Upper lobe of left lung (tissue), 6 donors: ENCODE measurements around the gene ACACB. TPM values are rescaled to one million over a fixed set of nuclear protein-coding genes. Genes with fewer than 3 reads are reported as not detected.

Experiments used
- ATAC-seq, 2 donors: fragments of 200-7000 bp; cut with Tn5 transposase; one replicate each; pipeline ENCODE4 v1.9.1; 2022; ENCODE audit warnings: mild to moderate bottlenecking in 2 of 2, moderate library complexity in 2 of 2; ENCODE audit not compliant: low FRiP score in 2 of 2
- DNase-seq, 2 donors: peaks; one replicate each; pipeline ENCODE4 v3.0.0-alpha.2; 2019 to 2020
- H3K27ac ChIP-seq, 4 donors: fragments of 200-600 bp; sonication (generic); one replicate each; pipeline ENCODE4 v1.5.1; 2016 to 2019
- H3K27me3 ChIP-seq, 4 donors: fragments of 200-600 bp; sonication (generic); one replicate each; pipeline ENCODE4 v1.5.1; 2017 to 2019
- H3K36me3 ChIP-seq, 4 donors: fragments of 200-600 bp; sonication (generic); one replicate each; pipeline ENCODE4 v1.5.1; 2016 to 2019
- H3K4me1 ChIP-seq, 4 donors: fragments of 200-600 bp; sonication (generic); one replicate each; pipeline ENCODE4 v1.5.1; 2018 to 2019
- H3K4me3 ChIP-seq, 4 donors: fragments of 200-600 bp; sonication (generic); one replicate each; pipeline ENCODE4 v1.5.1; 2017 to 2019; ENCODE audit warnings: mild to moderate bottlenecking in 2 of 4, moderate library complexity in 1 of 4
- H3K9me3 ChIP-seq, 4 donors: fragments of 200-600 bp; sonication (generic); one replicate each; pipeline ENCODE4 v1.5.1; 2018 to 2019
- EP300 ChIP-seq, 4 donors: sonication (generic); formaldehyde crosslinking; IDR thresholded peaks; one replicate each; pipeline ENCODE4 v1.5.1; 2017; ENCODE audit warnings: antibody characterized with exemption in 4 of 4, control low read depth in 2 of 4
- POLR2A ChIP-seq, 4 donors: fragments of 450-650 bp; IDR thresholded peaks; one replicate each; pipeline ENCODE4 v1.5.1; 2016 to 2017; ENCODE audit warnings: antibody characterized with exemption in 4 of 4, mild to moderate bottlenecking in 2 of 4
- POLR2AphosphoS5 ChIP-seq, 2 donors: sonication (generic); formaldehyde crosslinking; IDR thresholded peaks; one replicate each; pipeline ENCODE4 v1.5.1; 2017; ENCODE audit warnings: antibody characterized with exemption in 2 of 2
- WGBS, 2 donors: methylation state at CpG; one replicate each; pipeline ENCODE4 v1.1.5; 2017 to 2018; 5-methylcytosine and 5-hydroxymethylcytosine counted together
- total RNA-seq, 6 donors: library from RNA; depleted of rRNA in 4 of 6; stranded (reverse); fragments of >200 nt in 4 of 6; gene quantifications; one replicate each; pipeline versions ENCODE4 v1.1.0 to v1.2.1, GENCODE V29; 2016 to 2021
- TF ChIP-seq, protein P1 (sequence below), 6 experiments: fragments of 450-650 bp in 4 of 6; fragments of 200-600 bp in 2 of 6; sonication (generic) in 2 of 6; IDR thresholded peaks; one replicate each; pipeline ENCODE4 v1.5.1; 2016 to 2019; ENCODE audit warnings: antibody characterized with exemption in 6 of 6
- donor health status: DM: no; HTN: no; CAD: no; lungs with moderate emphysema.
- donor health status: DM: no; HTN: yes; CAD: no; lungs with severe emphysema.

Gene ACACB
- total RNA-seq, 6 donors from 2014 or later: 26.3 to 202 (median 36.3) TPM

DNA sequence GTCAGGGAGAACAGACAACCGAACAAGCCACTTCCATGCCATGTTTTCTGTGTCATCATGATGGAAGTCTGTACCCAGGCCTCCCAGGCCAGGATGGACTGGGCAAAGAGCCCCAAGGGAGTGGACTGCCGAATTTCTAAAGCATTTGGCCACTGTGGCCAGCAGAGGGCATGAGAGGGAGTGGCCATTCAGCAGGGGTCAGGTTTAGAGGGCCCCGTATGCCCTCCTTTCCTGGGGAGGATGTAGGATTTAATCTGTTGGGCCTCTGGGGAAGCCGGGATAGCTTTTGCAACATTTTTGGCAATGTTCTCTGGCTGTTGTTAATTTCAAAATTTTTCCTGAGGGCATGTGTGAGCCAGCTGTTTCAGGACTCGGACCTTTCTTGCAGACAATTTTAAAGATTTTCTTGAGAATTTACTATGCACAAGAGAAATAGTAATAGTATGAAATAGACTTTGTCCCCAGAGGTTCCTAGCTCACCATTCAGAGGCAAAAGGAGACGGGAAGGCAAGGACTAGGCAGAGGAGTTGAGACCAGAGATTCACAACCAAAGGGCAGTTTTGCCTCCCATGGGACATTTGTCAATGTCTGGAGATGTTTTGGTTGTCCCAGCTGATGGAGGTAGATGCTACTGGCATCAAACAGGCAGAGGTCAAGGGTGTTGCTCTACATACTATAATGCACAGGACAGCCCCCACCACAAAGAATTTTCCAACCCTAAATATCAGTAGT, 18.0 kb downstream of the ACACB start:
- H3K27me3 ChIP-seq: no peaks in the 10 kb centered on the region
- no peaks in the 10 kb centered on the region for H3K36me3 ChIP-seq
- H3K4me3 ChIP-seq: no peak overlapping the region
- H3K9me3 ChIP-seq: no peaks in the 10 kb centered on the region
- ATAC-seq (peak in 1 of 2 donors; percentile 62), DNase-seq (no peak)
- peak overlapping the region in 1 of 4 donors; percentile 22 for H3K27ac ChIP-seq
- peaks cover 0 to 4% (median 0%) of the 10 kb centered on the region in 4 donors for H3K4me1 ChIP-seq
- TF ChIP-seq, protein P1, sequence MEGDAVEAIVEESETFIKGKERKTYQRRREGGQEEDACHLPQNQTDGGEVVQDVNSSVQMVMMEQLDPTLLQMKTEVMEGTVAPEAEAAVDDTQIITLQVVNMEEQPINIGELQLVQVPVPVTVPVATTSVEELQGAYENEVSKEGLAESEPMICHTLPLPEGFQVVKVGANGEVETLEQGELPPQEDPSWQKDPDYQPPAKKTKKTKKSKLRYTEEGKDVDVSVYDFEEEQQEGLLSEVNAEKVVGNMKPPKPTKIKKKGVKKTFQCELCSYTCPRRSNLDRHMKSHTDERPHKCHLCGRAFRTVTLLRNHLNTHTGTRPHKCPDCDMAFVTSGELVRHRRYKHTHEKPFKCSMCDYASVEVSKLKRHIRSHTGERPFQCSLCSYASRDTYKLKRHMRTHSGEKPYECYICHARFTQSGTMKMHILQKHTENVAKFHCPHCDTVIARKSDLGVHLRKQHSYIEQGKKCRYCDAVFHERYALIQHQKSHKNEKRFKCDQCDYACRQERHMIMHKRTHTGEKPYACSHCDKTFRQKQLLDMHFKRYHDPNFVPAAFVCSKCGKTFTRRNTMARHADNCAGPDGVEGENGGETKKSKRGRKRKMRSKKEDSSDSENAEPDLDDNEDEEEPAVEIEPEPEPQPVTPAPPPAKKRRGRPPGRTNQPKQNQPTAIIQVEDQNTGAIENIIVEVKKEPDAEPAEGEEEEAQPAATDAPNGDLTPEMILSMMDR (IDR thresholded peaks at IDR 0.05): peak; percentile 29 to 54 (median 38)
- TF ChIP-seq POLR2AphosphoS5 (IDR thresholded peaks at IDR 0.05): no peak
- 52 to 60% methylated on average over 5 to 6 of the region's 6 CpGs for WGBS, 2 donors

DNA sequence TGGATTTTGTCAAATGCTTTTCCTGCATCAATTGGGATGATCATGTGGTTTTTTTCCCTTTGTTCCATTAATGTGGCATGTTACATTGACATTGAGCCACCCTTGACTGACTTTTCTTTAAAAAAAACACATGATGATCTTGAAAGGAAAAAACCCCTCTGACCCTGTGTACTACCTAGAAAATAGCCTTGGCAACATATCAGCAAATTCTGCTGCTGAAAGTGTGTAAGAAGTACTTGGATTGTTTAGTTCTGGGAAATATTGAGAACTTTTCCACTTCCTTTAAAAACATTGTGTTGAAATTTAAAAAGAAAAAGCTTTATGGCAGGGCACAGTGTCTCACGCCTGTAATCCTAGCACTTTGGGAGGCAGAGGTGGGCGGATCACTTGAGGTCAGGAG, 20.7 kb downstream of the ACACB start:
- DNase-seq: no peak
- no peak for ATAC-seq
- no peak overlapping the region for H3K4me3 ChIP-seq
- H3K27me3 ChIP-seq: no peaks in the 10 kb centered on the region
- WGBS, 2 donors: 79 to 87% methylated on average over 2 of the region's 2 CpGs
- H3K4me1 ChIP-seq: peaks cover 0 to 4% (median 0%) of the 10 kb centered on the region in 4 donors
- TF ChIP-seq EP300 (IDR thresholded peaks at IDR 0.05): no peak
- TF ChIP-seq, protein P1 (IDR thresholded peaks at IDR 0.05): no peak
- no peak for TF ChIP-seq POLR2AphosphoS5 (IDR thresholded peaks at IDR 0.05)
- TF ChIP-seq POLR2A (IDR thresholded peaks at IDR 0.05): no peak
- H3K36me3 ChIP-seq: no peaks in the 10 kb centered on the region
- H3K9me3 ChIP-seq: no peaks in the 10 kb centered on the region
- H3K27ac ChIP-seq: no peak overlapping the region

DNA sequence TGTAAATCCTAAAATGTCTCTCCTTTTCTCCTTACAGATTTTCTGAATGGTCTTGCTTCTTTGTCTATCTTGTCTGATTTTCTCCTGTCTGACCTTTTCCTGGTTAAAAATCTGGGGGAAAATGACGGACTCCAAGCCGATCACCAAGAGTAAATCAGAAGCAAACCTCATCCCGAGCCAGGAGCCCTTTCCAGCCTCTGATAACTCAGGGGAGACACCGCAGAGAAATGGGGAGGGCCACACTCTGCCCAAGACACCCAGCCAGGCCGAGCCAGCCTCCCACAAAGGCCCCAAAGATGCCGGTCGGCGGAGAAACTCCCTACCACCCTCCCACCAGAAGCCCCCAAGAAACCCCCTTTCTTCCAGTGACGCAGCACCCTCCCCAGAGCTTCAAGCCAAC, 23.0 kb downstream of the ACACB start:
- Histone ChIP-seq H3K36me3 (no peaks in the 10 kb centered on the region), H3K9me3 (no peaks in the 10 kb centered on the region), H3K27me3 (no peaks in the 10 kb centered on the region), H3K4me1 (peaks cover 0 to 3% (median 0%) of the 10 kb centered on the region in 4 donors), H3K27ac (no peak overlapping the region), H3K4me3 (no peak overlapping the region)
- 87 to 90% methylated on average over 8 to 9 of the region's 9 CpGs for WGBS, 2 donors
- TF ChIP-seq POLR2A (IDR thresholded peaks at IDR 0.05) (no peak), EP300 (IDR thresholded peaks at IDR 0.05) (no peak), POLR2AphosphoS5 (IDR thresholded peaks at IDR 0.05) (no peak)
- TF ChIP-seq, protein P1 (IDR thresholded peaks at IDR 0.05): no peak
- no peak for DNase-seq
- ATAC-seq: no peak

DNA sequence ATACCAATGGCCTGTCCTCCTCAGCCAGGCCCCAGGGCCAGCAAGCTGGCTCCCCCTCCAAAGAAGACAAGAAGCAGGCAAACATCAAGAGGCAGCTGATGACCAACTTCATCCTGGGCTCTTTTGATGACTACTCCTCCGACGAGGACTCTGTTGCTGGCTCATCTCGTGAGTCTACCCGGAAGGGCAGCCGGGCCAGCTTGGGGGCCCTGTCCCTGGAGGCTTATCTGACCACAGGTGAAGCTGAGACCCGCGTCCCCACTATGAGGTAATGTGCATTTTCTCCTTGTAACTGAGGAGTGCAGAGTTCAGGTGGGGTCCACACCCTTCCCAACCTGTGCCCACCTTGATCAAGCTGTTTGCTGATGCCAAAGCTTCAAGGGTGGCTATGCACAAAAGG, 23.4 kb downstream of the ACACB start:
- H3K36me3 ChIP-seq: no peaks in the 10 kb centered on the region
- no peak overlapping the region for H3K4me3 ChIP-seq
- H3K27ac ChIP-seq: no peak overlapping the region
- WGBS, 2 donors: 97 to 100% methylated on average over 5 to 7 of the region's 7 CpGs
- no peak for ATAC-seq
- DNase-seq: peak in 1 of 2 donors; percentile 33
- H3K4me1 ChIP-seq: peaks cover 0 to 3% (median 0%) of the 10 kb centered on the region in 4 donors
- TF ChIP-seq EP300 (IDR thresholded peaks at IDR 0.05): no peak
- TF ChIP-seq POLR2AphosphoS5 (IDR thresholded peaks at IDR 0.05): no peak
- no peak for TF ChIP-seq POLR2A (IDR thresholded peaks at IDR 0.05)
- TF ChIP-seq, protein P1 (IDR thresholded peaks at IDR 0.05): no peak
- no peaks in the 10 kb centered on the region for H3K9me3 ChIP-seq
- no peaks in the 10 kb centered on the region for H3K27me3 ChIP-seq

DNA sequence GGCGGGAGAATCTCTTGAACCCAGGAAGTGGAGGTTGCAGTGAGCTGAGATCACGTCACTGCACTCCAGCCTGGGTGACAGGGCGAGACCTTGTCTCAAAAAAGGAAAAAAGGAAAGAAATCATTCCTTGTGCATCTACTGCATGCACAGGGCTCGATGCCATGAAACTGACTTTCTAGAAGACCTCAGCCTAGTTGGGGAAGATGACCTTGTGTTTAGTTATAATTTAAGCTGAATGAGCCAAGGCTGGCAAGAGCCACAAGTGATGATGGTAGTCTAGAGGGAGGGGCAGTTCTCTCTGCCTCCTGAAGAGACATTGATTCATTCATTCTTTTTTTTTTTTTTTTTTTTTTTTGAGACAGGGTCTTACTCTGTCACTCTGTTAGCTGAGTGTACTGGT, 24.2 kb downstream of the ACACB start:
- Histone ChIP-seq H3K36me3 (no peaks in the 10 kb centered on the region), H3K27ac (no peak overlapping the region), H3K4me3 (no peak overlapping the region), H3K9me3 (no peaks in the 10 kb centered on the region), H3K4me1 (peaks cover 0 to 3% (median 0%) of the 10 kb centered on the region in 4 donors), H3K27me3 (no peaks in the 10 kb centered on the region)
- TF ChIP-seq POLR2A (IDR thresholded peaks at IDR 0.05) (no peak), EP300 (IDR thresholded peaks at IDR 0.05) (no peak), POLR2AphosphoS5 (IDR thresholded peaks at IDR 0.05) (no peak)
- TF ChIP-seq, protein P1 (IDR thresholded peaks at IDR 0.05): no peak
- DNase-seq (no peak), ATAC-seq (no peak)
- 91 to 95% methylated on average over 4 of the region's 4 CpGs for WGBS, 2 donors
